MM.1S (cell line): Measurements from ENCODE around the gene ACOXL.

Experiments used
- EZH2phosphoT487 ChIP-seq: fragments of 300-600 bp; sonication (generic); IDR thresholded peaks from 2 replicates; pipeline ENCODE4 v1.6.1; 2018; ENCODE audit warnings: antibody characterized with exemption, low read length
- TF ChIP-seq, protein P1 (sequence below): fragments of 300-600 bp; sonication (generic); IDR thresholded peaks from 2 replicates; pipeline ENCODE4 v1.5.1; 2016; ENCODE audit warnings: antibody characterized with exemption, low read length, mixed read lengths

DNA sequence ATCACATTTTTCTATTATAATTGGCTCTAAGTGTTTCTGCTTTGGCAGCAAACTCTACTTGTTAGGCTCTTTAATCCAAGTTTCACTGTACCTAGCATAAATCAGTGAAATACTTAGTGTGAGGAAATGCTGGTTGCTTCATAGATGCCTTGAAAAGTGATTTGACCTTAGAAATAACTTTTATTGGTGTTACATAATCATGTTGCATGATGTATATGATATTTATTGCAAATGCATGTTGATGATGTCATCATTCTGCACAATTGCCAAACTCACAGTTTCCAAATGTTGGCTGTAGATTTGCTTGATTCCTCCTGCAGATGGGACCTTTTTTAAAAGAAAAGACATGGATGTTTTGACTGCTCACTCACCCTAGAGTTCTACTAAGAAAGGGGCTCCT lies 250.8 kb downstream of the ACOXL start:
- TF ChIP-seq, protein P1, sequence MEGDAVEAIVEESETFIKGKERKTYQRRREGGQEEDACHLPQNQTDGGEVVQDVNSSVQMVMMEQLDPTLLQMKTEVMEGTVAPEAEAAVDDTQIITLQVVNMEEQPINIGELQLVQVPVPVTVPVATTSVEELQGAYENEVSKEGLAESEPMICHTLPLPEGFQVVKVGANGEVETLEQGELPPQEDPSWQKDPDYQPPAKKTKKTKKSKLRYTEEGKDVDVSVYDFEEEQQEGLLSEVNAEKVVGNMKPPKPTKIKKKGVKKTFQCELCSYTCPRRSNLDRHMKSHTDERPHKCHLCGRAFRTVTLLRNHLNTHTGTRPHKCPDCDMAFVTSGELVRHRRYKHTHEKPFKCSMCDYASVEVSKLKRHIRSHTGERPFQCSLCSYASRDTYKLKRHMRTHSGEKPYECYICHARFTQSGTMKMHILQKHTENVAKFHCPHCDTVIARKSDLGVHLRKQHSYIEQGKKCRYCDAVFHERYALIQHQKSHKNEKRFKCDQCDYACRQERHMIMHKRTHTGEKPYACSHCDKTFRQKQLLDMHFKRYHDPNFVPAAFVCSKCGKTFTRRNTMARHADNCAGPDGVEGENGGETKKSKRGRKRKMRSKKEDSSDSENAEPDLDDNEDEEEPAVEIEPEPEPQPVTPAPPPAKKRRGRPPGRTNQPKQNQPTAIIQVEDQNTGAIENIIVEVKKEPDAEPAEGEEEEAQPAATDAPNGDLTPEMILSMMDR, result no peak
- no peak for TF ChIP-seq EZH2phosphoT487
